RKO (cell line): Measurements from ENCODE around the gene HMGXB4.
A peak's percentile ranks its signal among the peaks of the same experiment; 100 is the strongest.

ENCODE experiments used
- DNase-seq: peaks from one replicate; pipeline ENCODE4 v3.0.0-alpha.2; 2016; ENCODE audit warnings: low spot score

Gene HMGXB4

DNA sequence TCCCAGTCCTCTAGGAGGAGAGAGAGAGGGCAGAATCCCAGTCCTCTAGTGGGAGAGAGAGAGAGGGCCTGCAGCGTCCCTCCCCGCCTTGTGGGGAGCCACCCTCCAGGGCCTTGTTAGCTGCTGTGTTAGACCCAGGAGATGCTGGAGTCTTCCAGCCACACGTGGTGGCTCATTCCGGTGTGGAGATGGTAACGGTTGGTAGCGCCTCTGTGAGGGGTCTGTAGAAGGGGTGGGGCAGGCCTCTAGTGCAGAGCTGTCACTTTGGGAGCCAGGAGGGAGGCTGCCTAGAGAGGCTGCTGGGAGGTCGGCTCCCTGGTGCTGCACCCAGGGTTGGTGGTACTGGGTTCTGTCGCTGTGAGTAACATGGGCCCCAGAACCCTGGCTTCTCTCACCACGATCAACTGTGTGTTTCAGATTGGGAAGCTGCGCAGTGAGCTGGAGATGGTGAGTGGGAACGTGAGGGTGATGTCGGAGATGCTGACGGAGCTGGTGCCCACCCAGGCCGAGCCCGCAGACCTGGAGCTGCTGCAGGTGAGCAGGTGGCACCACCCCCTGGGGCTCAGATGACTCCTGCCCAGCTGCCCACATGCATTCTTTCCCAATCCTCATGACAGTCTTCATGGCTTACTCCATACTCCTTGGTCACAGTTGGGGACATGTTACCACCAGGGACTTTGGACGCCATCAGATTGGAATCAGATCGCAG, 69.7 kb downstream of the HMGXB4 start:
- no peak for DNase-seq

DNA sequence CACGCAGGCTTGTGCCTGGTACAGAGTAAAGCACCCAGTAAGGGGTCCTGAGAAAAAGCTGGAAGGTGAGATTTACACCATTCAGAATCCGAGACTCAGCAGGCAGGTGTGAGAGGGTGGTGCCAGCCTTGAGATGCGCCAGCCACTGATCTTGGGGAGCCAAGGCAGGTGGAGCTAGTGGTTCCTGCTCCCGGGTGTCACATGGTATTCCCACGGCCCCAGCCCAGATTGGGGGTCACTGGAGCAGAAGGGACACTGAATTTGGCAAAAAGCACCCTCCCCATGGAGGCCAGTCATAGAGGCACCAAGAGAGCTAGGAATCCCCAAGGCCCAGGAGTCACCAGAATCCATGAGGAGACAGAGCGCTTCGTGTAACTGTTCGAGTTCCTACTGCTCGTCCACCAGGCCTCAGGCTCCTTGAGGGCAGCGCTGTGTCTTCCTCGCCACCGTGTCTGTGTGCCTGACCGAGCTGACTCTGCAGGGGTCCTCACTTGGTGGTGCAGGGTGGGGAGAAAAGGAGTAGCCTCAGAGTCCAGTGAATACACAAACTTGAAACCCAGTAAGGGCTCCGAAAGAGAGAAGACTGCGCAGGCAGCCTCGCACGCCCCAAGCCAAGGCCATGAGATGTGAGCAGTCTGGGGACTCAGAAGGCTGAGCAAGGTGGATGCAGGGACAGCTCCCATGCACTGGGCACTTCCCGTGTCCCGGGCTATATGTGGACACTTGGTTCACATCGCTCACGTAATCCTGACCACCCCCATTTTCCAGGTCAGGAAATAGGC, 70.6 kb downstream of the HMGXB4 start:
- no peak for DNase-seq

DNA sequence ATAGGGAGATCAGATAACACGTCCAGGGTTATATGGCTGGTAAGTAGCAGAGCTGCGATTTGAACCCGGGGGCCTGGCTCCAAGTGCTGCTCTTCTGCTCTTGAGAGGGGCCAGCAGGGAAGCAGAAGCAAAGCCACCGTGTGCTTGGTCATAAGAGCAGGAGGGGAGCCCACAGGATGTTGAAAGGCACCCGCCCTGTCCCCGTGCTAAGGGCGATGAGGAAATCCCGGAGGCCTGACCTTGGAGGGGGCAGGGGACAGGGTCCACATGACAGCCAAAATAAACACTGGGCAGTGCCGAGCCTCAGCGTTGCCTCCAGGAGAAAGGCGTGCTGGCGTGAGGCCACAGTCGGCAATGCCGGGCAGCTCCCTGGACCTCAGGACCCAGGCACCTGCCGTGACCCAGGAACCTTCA, 71.2 kb downstream of the HMGXB4 start:
- no peak for DNase-seq

DNA sequence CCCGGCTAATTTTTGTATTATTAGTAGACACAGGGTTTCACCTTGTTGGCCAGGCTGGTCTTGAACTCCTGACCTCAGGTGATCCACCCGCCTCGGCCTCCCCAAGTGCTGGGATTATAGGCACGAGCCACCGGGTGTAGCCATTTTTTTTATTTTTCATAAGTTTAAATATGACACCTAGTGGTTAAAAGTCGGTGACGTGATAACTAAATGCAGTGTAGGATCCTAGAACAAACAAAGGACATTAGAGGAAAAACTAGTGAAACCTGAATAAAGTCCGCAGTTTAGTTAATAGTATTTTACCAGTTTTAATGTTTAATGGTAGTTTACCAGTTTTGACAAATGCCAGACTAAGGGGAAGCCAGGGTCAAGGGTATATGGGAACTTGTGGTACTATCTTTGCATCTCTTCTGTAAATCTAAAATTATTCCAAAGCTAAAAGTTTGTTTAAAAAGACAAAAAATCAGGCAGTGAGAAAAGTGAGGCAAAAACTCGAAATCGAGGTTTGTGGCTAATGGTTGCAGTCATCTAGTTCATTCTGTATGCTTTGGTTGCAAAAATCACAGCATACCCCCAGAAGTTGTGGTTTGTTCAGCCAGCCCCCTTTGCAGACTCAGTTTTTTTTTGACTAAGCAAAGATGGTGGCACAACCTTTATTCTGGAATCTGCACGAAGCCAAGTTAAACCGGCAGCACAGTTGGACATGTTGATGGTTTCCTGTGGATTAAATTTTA, 72.0 kb downstream of the HMGXB4 start:
- no peak for DNase-seq

DNA sequence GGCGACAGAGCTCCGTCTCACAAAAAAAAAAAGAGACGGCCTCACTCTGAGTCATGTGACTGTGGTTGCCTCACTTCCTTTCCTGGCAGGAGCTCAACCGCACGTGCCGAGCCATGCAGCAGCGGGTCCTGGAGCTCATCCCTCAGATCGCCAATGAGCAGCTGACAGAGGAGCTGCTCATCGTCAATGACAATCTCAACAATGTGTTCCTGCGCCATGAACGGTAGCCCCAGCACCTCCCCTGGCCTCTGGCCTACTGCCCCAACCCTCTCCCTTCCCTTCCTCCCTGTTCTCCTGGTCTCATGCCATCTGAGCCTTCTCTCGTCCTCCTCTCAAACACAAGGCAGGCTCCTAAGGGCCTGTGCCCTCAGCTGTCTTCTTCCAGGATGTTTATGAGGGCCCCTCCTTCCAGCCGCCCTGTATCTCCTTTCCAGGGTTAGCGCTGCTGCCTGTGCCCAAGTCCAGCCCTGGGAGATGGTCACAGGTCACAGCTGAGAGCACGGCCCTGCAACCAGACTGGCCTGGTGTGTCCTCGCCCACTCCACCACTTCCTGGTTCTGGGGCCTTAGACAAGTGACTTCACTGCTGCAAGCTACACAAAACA, 73.1 kb downstream of the HMGXB4 start:
- peak; percentile 78 for DNase-seq

DNA sequence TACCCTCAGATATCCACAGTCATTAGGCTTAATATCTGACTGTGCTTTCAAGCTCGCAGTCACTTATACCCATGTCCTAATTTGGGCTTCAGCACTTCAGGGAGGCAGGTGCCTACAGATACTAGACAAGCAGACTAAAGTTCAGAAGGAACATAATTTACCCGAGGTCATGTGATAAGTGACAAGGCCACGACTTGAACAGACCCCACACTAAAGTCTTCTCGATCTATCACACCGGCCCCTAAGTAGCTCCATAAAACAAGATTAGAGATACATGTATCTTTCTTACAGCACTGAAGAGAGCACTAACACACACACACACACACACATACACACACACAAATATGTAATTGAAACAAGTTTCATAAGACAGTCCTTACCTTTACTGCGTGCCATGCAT, 75.0 kb downstream of the HMGXB4 start:
- DNase-seq, result no peak

DNA sequence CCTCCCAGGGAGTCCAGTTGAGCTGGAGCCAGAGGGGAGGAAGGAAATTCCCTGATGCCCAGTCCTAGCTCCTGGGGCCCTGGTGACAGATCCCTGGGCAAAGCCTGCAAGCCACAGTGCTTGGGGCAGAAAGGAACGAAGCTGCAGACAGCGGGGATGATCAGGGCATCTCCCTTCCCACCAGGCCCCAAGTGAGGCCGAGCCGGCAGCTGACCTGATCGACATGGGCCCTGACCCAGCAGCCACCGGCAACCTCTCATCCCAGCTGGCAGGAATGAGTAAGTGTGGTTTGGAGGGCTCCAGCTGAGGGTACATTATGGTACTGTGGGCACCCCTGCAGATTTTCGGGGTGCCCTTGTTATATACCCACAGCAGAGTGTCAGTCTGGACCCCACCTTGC, 75.9 kb downstream of the HMGXB4 start:
- DNase-seq, result no peak

DNA sequence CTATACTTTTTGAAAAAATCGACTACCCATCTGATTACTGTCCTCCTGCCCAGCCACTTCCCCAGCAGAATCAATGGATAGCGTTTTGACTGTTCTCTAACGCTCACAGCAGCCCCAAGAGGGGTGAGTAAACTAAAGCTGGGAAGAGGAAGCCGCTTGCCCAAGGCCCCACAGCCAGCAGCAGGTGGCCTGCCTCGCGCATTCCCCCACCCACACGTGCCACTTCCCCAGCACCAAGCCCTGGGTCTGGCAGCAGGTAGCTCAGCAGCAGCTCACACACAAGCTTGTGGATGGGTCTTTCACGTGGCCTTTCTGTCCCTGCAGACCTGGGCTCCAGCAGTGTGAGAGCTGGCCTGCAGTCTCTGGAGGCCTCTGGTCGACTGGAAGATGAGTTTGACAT, 76.7 kb downstream of the HMGXB4 start:
- no peak for DNase-seq

DNA sequence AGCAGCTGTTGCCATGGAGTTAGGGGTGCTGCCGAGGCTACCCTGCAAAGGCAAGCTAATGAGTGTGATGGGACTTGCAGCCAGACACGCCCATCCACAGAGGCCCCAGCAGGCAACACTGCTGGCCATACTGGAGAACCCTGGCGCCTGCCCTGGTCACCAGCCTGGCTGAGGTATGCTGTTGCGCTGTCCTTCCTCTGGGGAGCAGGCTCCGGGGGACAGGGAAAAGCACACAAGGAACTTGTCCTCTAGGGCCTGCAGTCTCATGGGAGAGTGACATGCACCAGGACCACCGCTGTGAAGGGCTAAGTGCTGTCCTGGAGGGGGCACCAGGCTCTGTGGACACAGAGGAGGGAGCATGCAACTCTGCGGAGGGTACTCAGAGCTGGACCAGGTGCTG, 78.2 kb downstream of the HMGXB4 start:
- no peak for DNase-seq

DNA sequence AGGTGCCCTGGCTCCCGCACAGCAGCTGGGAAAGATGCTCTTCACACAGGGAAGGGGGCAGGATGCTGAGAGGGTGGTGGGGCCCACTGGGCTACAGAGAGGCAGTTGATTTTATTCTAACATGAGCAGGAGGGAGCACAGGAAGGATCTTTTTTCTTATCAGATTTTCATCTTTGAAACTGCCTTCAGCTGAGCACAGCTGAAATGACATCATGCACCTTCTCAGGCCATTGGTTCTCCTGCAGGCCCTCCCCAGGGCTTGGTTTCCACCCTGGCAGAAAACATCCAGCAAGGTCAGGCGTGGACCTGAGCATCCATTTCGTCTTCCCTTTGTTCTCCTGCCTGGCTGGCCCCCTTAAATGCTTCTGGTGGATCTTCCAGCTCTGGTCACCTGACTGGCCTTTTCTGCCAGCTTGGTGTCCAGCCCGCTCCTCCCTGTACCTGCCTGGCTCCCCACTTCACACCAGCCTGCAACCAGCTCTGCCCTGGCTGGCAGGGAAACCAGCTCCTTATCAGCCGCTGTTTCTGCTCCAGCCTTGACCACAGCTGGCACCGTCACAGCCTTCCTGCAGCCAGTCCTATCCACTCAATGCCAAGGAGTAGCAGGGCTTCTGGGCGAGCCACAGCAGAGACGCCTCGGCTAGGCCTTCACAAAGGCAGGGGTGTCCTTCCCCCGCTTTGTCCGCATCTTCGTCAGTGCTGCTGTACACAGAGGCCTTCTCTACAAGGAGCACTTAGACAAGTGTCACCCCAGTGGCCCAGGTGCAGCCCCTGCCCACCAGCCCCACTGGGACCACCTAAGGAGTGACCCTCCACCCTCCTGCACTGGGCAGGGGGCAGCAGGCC, 78.9 kb downstream of the HMGXB4 start:
- DNase-seq, result no peak

DNA sequence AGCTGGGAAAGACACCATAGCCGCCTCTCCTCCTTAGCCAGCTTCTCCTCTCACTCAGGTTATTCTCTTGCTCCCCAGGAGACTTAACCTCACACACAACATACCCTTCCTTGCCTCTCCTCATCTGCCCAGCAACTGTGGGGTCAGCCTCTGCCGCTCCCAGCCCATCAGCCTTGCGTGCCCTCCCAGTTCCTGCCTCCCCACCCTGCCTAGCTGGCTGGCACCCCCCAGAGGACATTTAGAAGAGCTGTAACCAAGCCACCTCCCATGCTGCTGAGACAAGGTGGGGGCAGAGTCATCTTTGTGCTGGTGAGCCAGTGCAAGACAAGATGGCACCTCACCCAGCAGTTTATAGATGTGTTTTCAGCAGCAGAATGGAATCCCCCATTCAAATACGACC, 80.6 kb downstream of the HMGXB4 start:
- DNase-seq, result no peak

DNA sequence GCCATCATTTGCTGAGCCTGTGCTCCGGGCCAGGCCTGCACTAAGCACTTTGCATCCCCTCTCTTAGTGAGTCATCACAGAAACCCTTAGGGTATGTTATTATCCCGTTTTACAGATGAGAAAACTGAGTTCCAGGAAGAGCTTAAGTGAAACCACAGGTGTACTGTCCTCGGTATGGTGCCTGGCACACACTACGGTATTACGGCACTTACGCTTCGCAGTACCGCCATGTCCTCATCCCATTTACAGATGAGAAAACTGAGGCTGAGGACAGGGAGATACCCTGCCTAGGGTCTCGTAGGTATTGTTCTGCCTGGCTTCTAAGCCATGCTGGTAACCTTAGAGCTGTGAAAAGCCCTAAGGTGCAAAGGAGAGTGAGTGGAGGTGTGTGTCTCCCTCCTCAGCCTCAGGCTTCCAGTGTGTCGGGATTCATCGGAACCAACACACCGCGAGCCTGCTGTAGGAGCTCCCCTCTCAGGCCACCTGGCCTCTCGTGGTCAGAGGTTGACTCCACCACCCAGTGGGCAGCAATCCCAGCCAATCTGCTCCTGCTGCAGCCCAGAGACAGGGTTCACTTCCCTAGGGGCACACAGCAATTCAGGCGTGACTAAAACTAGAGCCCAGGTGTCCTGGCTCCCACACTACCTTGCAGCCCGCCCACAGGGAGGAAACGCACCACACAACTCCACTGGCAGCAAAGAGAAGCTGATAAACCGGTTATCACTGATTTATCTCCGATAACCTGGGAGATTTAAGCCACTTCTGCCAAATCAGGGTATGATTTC, 84.0 kb downstream of the HMGXB4 start:
- no peak for DNase-seq

DNA sequence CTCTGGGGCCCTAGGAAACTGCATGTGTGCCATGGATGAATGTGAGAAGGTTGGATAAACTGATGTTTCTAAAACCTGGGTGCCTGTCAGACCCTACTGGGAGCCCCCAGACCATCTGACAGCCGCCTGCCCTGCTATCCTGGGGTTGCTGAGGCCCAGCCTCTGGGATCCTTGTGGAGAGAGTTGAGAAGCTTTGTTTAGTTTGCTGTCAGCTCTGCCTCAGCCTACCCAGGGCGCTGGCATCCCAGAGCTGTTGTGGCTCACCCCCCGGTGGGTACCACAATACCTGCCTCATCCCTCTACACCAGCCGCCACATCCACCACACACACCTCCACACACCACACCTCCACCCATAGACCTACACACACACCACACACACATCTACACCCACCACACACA, 85.1 kb downstream of the HMGXB4 start:
- no peak for DNase-seq

DNA sequence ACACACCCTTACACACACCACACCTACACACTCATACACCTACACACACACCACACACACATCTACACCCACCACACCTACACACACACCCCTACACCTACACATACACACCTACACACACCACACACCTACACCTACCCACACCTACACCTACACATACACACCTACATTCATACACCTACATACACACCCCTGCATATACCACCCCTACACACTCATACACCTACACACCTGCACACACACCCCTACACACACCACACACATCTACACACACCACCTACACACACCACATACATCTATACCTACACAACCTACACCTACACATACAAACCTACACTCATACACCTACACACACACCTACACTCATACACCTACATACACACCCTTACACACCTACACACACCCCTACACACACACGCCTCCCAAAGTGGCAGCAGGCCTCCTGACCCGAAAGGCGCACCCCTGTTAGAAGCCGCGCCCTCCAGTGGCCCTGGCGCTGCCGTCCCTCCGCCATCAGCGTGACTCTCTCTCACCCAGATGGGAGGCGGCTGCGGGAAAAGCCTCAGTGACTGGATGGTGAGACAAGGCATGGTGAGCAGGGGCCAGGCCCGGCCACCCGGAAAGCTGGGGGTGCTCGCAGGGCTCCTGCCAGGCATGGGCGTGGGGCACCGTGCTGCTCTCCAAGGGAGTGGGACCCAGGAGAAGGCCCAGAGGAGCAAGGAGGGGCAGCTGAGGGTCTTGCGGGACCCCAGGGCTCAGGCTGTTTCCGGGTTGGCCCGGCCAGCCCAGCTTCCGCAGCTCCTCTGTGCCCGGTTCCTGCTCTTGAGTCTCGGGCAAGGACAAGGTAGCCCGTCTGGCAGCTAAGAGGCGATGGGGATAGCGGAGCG, 86.6 kb downstream of the HMGXB4 start:
- DNase-seq, result no peak

DNA sequence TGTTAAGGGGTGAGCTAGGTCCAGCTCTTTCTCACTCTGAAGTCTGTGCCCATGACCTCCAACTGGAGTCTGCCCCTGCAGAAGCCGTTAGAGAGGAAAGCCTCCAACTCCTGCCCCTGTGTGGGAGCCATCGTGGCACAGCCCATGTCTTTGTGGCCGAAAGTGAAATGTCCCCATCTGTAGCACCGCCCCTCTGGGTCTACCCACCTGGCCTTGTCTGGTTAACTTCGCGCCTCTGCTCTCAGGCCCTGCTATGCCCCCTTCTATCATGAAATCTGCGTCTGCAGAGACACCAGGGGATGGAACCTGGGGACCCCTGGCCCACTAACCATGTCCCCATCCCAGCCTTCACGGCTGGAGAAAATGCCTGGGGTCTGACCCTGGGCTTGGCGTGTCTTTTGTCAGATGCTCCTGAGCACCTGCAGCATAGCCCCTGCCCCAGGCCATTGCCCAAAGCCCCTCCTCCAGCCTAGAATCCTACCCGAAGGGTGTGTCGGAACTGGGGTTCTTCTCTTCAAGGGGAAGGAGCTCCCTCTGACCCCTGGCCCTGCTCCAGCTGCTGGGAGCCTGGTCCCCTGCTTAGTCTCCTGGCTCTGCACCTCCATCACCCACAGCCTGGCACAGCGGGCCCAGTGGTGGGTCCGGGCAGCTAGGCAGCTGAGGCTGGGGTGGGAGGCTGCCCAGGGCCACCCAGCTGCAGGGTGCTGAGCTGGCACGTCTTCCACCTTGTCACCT, 87.8 kb downstream of the HMGXB4 start:
- no peak for DNase-seq
